ENCODE data around the gene TARBP1. TPM values are rescaled to one million over a fixed set of nuclear protein-coding genes. Genes with fewer than 3 reads are reported as not detected.
"Not testable (repeated sequence)": the region's sequence is repeated elsewhere in the genome, so short reads cannot be mapped to it uniquely, and the experiment has no call there.

TARBP1 gene
- total RNA-seq, 1 experiment from 2014 or later, result 38.1 TPM

DNA sequence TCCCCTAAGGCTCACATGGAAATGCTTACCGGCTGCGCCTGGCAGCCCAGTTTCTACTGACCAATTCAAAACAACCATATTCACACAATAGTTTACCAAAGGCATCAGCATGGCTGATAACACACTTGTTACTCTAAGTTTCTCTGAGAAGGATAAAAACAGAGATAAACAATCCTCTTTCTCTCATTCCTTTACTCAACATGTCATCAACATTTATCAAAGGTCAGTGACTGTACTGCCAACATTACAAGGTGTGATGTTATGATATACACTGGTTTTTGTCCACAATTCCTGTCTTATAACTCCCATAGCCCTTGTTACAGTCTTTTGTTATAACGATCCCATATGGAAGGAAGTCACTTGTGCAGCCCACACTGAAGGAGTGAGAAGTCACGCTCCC, 72.1 kb downstream of the TARBP1 start:
- BruUV-seq (replicated peaks), result no TSS peak
- Mint-ChIP-seq H3K27ac (ENCODE audit: unreplicated experiment) (no peak overlapping the region), H3K4me3 (ENCODE audit: low read depth, unreplicated experiment) (no peak overlapping the region), H3K36me3 (ENCODE audit: insufficient read depth, unreplicated experiment) (no peaks in the 10 kb centered on the region), H3K27me3 (ENCODE audit: unreplicated experiment) (no peaks in the 10 kb centered on the region), H3K9me3 (ENCODE audit: low read depth, unreplicated experiment) (no peaks in the 10 kb centered on the region), H3K4me1 (ENCODE audit: low read depth, unreplicated experiment) (no peaks in the 10 kb centered on the region)
- DNase-seq, result no peak
- intact Hi-C loops (cut with micrococcal nuclease; ENCODE audit: unreplicated experiment), result no loop called here
- CTCF ChIA-PET, result no interaction called here
- TF ChIP-seq, protein P1, sequence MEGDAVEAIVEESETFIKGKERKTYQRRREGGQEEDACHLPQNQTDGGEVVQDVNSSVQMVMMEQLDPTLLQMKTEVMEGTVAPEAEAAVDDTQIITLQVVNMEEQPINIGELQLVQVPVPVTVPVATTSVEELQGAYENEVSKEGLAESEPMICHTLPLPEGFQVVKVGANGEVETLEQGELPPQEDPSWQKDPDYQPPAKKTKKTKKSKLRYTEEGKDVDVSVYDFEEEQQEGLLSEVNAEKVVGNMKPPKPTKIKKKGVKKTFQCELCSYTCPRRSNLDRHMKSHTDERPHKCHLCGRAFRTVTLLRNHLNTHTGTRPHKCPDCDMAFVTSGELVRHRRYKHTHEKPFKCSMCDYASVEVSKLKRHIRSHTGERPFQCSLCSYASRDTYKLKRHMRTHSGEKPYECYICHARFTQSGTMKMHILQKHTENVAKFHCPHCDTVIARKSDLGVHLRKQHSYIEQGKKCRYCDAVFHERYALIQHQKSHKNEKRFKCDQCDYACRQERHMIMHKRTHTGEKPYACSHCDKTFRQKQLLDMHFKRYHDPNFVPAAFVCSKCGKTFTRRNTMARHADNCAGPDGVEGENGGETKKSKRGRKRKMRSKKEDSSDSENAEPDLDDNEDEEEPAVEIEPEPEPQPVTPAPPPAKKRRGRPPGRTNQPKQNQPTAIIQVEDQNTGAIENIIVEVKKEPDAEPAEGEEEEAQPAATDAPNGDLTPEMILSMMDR (IDR thresholded peaks at IDR 0.05; ENCODE audit: unreplicated experiment), result no peak

DNA sequence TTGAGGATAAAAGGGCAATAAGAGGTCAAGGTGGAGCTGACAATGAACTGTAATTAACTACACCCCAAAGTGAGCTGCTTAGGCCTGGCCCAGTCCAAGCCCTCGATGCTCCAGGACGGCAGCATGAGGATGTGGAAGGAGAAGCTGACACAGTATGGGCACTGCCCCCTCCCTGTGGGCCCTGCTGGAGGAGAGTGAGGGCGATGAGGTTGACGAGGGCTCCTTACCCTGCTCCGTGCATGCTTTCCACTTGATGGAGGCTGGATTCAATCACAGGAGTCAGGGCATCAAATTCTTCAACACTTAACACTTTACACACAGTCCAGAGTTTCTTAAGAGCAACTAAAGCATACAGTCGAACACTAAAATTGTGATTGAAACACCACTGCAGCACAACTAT, 73.3 kb downstream of the TARBP1 start:
- BruUV-seq (replicated peaks), result no TSS peak

DNA sequence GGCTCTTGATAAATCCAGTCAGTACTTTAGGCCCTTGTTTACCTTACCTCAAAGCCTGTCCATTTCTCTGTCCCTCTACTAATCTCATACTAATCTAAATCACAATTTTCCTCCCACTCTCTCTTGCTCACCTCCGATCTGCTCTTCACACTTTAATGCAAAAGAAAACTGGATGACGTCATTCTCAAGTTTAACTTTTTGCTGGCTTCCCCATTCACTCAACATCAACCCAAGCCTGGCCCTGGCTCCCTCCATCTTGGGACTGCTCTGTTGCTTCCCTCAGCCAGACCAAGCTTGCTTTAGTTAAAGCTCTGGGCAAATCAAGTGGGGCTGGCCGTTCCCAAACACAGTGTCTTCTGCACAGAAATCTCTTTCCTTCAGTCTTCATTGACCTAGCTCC, 76.0 kb downstream of the TARBP1 start:
- TF ChIP-seq, protein P1 (IDR thresholded peaks at IDR 0.05; ENCODE audit: unreplicated experiment), result no peak
- no peaks in the 10 kb centered on the region for H3K36me3 Mint-ChIP-seq (ENCODE audit: insufficient read depth, unreplicated experiment)
- no peaks in the 10 kb centered on the region for H3K9me3 Mint-ChIP-seq (ENCODE audit: low read depth, unreplicated experiment)
- no peak overlapping the region for H3K4me3 Mint-ChIP-seq (ENCODE audit: low read depth, unreplicated experiment)
- no peaks in the 10 kb centered on the region for H3K27me3 Mint-ChIP-seq (ENCODE audit: unreplicated experiment)
- no peak for DNase-seq
- no peak overlapping the region for H3K27ac Mint-ChIP-seq (ENCODE audit: unreplicated experiment)
- H3K4me1 Mint-ChIP-seq (ENCODE audit: low read depth, unreplicated experiment), result no peaks in the 10 kb centered on the region
- BruUV-seq (replicated peaks), result no TSS peak
- intact Hi-C loops (cut with micrococcal nuclease; ENCODE audit: unreplicated experiment), result no loop called here
- CTCF ChIA-PET, result no interaction called here

More for the DNA sequence above, 73.3 kb downstream of the TARBP1 start:
- DNase-seq, result no peak
- intact Hi-C loops (cut with micrococcal nuclease; ENCODE audit: unreplicated experiment), result no loop called here
- no peaks in the 10 kb centered on the region for H3K9me3 Mint-ChIP-seq (ENCODE audit: low read depth, unreplicated experiment)
- TF ChIP-seq, protein P1 (IDR thresholded peaks at IDR 0.05; ENCODE audit: unreplicated experiment), result no peak
- no peaks in the 10 kb centered on the region for H3K36me3 Mint-ChIP-seq (ENCODE audit: insufficient read depth, unreplicated experiment)
- H3K27me3 Mint-ChIP-seq (ENCODE audit: unreplicated experiment), result no peaks in the 10 kb centered on the region
- CTCF ChIA-PET, result no interaction called here
- no peak overlapping the region for H3K27ac Mint-ChIP-seq (ENCODE audit: unreplicated experiment)
- H3K4me1 Mint-ChIP-seq (ENCODE audit: low read depth, unreplicated experiment), result no peaks in the 10 kb centered on the region
- H3K4me3 Mint-ChIP-seq (ENCODE audit: low read depth, unreplicated experiment), result no peak overlapping the region

DNA sequence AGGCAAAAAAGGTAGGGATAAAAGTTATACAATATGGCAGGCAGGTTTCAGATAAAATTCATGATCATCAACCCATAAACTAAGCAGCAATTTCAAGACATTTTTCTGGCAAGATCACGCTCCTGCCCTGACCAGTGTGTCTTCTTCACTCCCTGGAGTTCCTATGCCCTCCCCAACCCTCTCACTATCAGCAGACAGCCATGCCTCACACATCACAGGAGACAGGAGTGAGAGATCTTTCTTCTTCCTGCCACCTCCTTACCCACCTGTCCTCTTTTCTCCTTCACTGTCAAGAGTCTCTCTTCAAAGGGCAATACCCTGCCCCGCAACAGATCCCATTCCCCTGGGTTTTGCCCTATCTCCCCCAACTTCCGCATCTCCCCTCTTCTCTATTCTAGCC, 77.3 kb downstream of the TARBP1 start:
- no TSS peak for BruUV-seq (replicated peaks)
- CTCF ChIA-PET, result no interaction called here
- intact Hi-C loops (cut with micrococcal nuclease; ENCODE audit: unreplicated experiment), result no loop called here
- H3K36me3 Mint-ChIP-seq (ENCODE audit: insufficient read depth, unreplicated experiment), result peaks cover 4% of the 10 kb centered on the region
- no peaks in the 10 kb centered on the region for H3K4me1 Mint-ChIP-seq (ENCODE audit: low read depth, unreplicated experiment)
- TF ChIP-seq, protein P1 (IDR thresholded peaks at IDR 0.05; ENCODE audit: unreplicated experiment), result no peak
- H3K27me3 Mint-ChIP-seq (ENCODE audit: unreplicated experiment), result no peaks in the 10 kb centered on the region
- DNase-seq, result no peak
- H3K4me3 Mint-ChIP-seq (ENCODE audit: low read depth, unreplicated experiment), result no peak overlapping the region
- H3K9me3 Mint-ChIP-seq (ENCODE audit: low read depth, unreplicated experiment), result no peaks in the 10 kb centered on the region
- H3K27ac Mint-ChIP-seq (ENCODE audit: unreplicated experiment), result no peak overlapping the region

DNA sequence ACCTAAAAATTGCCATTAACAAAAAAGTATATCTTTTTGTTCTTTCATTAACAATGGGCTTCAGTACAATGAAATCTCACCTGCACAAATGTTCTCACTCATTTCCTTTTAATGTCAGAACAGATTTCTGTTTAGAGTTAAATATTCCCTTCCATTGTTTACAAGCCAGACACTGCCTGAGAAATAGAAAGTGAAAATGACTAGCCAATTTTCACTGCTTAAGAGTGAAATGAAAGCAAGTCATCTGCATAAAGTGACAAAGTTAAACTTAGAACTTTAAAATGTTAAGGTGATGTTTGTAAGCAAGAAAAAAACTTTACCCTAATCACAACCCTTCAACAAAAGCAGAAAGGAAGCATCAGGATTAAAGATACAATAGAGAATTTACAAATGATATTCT, 78.2 kb downstream of the TARBP1 start:
- no peak for DNase-seq
- CTCF ChIA-PET, result no interaction called here
- peaks cover 5% of the 10 kb centered on the region for H3K36me3 Mint-ChIP-seq (ENCODE audit: insufficient read depth, unreplicated experiment)
- TF ChIP-seq, protein P1 (IDR thresholded peaks at IDR 0.05; ENCODE audit: unreplicated experiment), result no peak
- no peaks in the 10 kb centered on the region for H3K9me3 Mint-ChIP-seq (ENCODE audit: low read depth, unreplicated experiment)
- intact Hi-C loops (cut with micrococcal nuclease; ENCODE audit: unreplicated experiment), result no loop called here
- H3K27ac Mint-ChIP-seq (ENCODE audit: unreplicated experiment), result no peak overlapping the region
- no TSS peak for BruUV-seq (replicated peaks)
- H3K27me3 Mint-ChIP-seq (ENCODE audit: unreplicated experiment), result no peaks in the 10 kb centered on the region
- no peak overlapping the region for H3K4me3 Mint-ChIP-seq (ENCODE audit: low read depth, unreplicated experiment)
- H3K4me1 Mint-ChIP-seq (ENCODE audit: low read depth, unreplicated experiment), result no peaks in the 10 kb centered on the region

DNA sequence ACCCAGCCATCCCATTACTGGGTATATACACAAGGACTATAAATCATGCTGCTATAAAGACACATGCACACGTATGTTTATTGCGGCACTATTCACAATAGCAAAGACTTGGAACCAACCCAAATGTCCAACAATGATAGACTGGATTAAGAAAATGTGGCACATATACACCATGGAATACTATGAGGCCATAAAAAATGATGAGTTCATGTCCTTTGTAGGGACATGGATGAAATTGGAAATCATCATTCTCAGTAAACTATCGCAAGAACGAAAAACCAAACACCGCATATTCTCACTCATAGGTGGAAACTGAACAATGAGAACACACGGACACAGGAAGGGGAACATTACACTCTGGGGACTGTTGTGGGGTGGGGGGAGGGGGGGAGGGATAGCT, 79.5 kb downstream of the TARBP1 start:
- H3K36me3 Mint-ChIP-seq (ENCODE audit: insufficient read depth, unreplicated experiment); DNase-seq; intact Hi-C loops (cut with micrococcal nuclease; ENCODE audit: unreplicated experiment); H3K27me3 Mint-ChIP-seq (ENCODE audit: unreplicated experiment); H3K27ac Mint-ChIP-seq (ENCODE audit: unreplicated experiment); H3K4me1 Mint-ChIP-seq (ENCODE audit: low read depth, unreplicated experiment); H3K9me3 Mint-ChIP-seq (ENCODE audit: low read depth, unreplicated experiment); H3K4me3 Mint-ChIP-seq (ENCODE audit: low read depth, unreplicated experiment); CTCF ChIA-PET; BruUV-seq (replicated peaks): not testable (repeated sequence)
